Measurements from ENCODE around the gene ADH7. TPM values are rescaled to one million over a fixed set of nuclear protein-coding genes. Genes with fewer than 3 reads are reported as not detected.

The ADH7 gene
- 0.32 TPM in 1 of 2 replicates, not detected in the other for total RNA-seq

DNA sequence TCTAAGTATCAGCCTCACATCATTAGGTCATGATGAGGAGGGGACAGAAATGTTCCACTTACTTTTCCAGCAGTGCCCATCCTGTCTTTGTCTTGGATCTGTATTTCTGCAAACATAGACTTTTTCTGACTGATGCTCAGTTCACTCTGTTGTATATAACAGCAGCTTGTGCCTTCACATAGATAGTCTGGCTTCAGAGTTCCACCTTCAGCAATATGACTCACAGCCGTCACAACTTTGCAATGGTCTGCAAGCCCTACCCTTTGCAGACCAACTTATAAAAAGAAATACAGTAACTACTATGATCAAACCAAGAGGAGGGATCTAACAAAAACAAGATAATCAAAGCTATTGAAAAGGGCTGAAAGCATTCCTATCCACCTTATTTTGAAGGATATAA, at the start of gene ADH7:
TSS of gene ADH7 (minus strand) at position 189 of the 400 bp plus-strand sequence. CDS start at position 80, 109 bp downstream.

Other genes starting within 250 kb of the ADH7 start
- not detected in 2 replicates for gene ADH6, start 216.1 kb downstream of the ADH7 start, total RNA-seq
- gene ADH1A, start 144.4 kb downstream of the ADH7 start, total RNA-seq, result 0.09 and 0.16 TPM in 2 replicates
- gene ADH1B, start 113.9 kb downstream of the ADH7 start, total RNA-seq, result 104 and 567 TPM in 2 replicates
- gene ADH1C, start 82.6 kb downstream of the ADH7 start, total RNA-seq, result 5.4 and 6.1 TPM in 2 replicates
- gene C4orf17, start 75.7 kb upstream of the ADH7 start, total RNA-seq, result not detected in 2 replicates
- 3.8 and 5.7 TPM in 2 replicates for gene TRMT10A, start 128.7 kb upstream of the ADH7 start, total RNA-seq
- under 0.01 TPM in 1 of 2 replicates, not detected in the other for gene MTTP, start 139.5 kb upstream of the ADH7 start, total RNA-seq
- gene C4orf54, start 222.5 kb upstream of the ADH7 start, total RNA-seq, result not detected in 2 replicates

Data from bronchial smooth muscle cell (primary cell).